ENCODE data around the gene SDK1.

Gene SDK1

DNA sequence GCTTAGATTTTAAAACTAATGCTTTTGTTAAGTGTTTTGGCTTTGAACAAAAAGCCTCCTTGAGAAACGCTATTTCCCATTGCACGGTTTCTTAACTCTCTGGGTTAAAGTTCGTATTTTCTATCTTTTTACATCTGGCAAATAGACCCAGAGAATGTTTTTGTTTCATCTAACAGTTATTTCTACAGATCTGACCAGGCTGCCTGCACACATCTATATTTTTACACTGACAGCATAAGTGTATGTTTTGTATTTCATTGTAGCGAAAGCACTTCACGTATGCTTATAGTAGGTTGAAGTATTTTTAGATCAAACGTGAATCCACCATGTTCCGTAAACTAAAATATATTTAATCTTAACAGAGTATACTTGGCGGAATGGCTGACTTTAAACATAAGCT is 477.3 kb downstream of the SDK1 start:
- in situ Hi-C loops (cut with HindIII; ENCODE audit: low pct_ligation_motif_present, low pct_unique_long_range_greater_than_20kb, low sequenced_read_pairs) = no loop called here
- DNase-seq = no peak

- no peak for DNase-seq
- in situ Hi-C loops (cut with HindIII; ENCODE audit: low pct_ligation_motif_present, low pct_unique_long_range_greater_than_20kb, low sequenced_read_pairs) = no loop called here
Measured at GRCh38 chr7:3780016-3780415, 479.0 kb downstream of the SDK1 start.

DNA sequence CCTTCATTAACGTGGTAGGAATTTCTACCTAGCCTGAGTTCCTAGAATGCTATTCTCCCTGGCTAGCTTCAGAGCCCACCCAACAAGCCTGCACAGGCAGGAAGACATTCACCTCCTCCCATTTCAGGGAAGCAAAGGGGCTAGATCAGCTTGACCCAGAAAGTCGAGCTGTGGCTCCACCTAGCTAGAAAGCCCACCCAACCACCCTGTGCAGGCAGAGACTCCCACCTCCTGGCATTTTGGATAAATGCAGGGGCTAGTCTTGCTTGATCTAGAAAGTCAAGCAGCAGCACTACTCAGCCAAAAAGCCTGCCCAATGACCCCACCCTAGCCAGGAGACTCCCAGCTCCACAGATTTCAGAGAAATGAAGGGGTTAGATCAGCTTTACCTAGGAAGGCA is 479.5 kb downstream of the SDK1 start:
- no peak for DNase-seq
- in situ Hi-C loops (cut with HindIII; ENCODE audit: low pct_ligation_motif_present, low pct_unique_long_range_greater_than_20kb, low sequenced_read_pairs) = no loop called here

DNA sequence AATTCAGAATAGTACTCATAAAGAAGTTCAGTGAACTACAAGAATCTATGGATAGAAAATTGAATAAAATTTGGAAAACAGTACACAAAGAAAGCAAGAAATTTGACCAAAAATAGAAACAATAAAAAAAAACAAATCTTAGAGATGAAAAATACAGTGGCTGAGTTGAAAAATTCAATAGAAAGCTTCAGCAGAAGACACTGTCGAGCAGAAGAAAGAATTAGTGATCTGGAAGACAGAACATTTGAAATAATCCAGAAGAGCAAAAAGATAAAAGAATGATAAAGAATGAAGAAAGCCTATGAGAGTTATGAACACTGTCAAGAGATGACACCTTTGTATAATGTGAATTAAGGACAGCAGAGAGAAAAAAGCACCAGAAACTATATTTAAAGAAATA is 480.6 kb downstream of the SDK1 start:
- in situ Hi-C loops (cut with HindIII; ENCODE audit: low pct_ligation_motif_present, low pct_unique_long_range_greater_than_20kb, low sequenced_read_pairs) = no loop called here
- no peak for DNase-seq

DNA sequence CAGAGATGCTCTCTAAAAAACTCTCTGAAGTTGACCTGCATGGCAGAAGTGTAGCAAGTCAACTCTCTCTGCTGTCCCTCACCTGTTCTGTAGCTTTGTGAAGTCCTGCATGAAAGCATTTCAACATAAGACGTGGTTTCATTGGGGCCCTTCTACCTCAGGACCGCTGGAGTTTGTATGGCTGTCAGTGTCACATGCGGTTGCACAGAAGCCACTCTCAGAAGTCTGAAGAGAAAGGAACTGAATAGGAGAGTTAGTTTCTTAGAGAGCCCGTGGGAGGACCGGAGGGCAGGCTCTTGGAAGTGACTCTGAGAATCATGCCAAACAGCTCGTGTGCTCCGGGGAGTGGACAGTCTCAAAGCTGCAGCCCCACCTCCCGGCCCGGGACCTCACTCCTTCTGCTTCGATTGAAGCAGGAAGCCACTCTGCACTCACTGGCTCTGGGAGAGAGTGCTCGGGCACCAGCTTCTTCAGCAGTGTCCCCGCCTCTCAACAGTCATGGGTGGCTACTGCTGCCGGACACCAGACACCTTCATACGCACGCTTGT is 486.7 kb downstream of the SDK1 start:
- in situ Hi-C loops (cut with HindIII; ENCODE audit: low pct_ligation_motif_present, low pct_unique_long_range_greater_than_20kb, low sequenced_read_pairs) = no loop called here
- no peak for DNase-seq

GRCh38 chr7:3790803-3791202 is 489.8 kb downstream of the SDK1 start:
- in situ Hi-C loops (cut with HindIII; ENCODE audit: low pct_ligation_motif_present, low pct_unique_long_range_greater_than_20kb, low sequenced_read_pairs) = no loop called here

DNA sequence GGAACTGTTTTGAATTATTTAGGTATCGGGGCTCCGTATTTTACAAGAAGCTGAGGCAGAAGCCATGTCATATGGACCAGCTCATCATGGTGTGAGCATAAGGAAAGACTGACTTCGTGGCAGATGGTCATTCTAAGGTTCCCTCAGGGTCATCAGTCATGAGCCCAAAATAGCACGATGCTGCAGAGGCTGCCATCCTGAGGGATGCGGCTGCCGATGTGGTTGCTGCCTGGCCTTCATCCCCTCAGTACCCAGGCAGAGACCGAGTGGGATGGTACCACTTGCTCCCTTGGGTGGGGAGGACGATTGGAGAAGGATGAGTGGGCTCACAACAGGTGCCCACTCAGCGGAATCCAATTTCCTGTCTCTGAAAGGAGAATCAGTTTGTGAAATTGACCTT is 490.3 kb downstream of the SDK1 start:
- DNase-seq = no peak
- in situ Hi-C loops (cut with HindIII; ENCODE audit: low pct_ligation_motif_present, low pct_unique_long_range_greater_than_20kb, low sequenced_read_pairs) = no loop called here

More at GRCh38 chr7:3790803-3791202, 489.8 kb downstream of the SDK1 start:
- DNase-seq = no peak

- DNase-seq = no peak
- in situ Hi-C loops (cut with HindIII; ENCODE audit: low pct_ligation_motif_present, low pct_unique_long_range_greater_than_20kb, low sequenced_read_pairs) = no loop called here
Measured at GRCh38 chr7:3795141-3795540, 494.1 kb downstream of the SDK1 start.

GRCh38 chr7:3795781-3796180 is 494.7 kb downstream of the SDK1 start:
- in situ Hi-C loops (cut with HindIII; ENCODE audit: low pct_ligation_motif_present, low pct_unique_long_range_greater_than_20kb, low sequenced_read_pairs) = no loop called here

DNA sequence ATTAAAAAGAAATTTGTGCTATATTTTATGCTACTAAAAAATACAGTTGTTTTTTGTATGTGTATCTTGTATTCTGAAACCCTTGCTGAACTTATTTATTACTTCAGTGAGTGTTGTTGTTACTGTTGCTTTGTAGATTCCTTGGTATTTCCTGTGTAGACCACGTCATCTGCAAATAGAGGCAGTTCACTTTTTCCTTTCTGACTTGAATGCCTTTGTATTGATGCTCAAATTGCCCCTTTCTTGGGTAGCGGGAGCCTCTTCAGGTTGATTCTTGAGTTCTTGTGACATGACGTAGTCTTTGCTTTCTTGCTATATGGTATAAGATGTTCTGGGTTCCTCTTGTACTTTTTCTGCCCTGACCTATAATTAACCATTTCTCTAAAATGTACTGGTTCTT is 504.1 kb downstream of the SDK1 start:
- no peak for DNase-seq
- in situ Hi-C loops (cut with HindIII; ENCODE audit: low pct_ligation_motif_present, low pct_unique_long_range_greater_than_20kb, low sequenced_read_pairs) = no loop called here

More at GRCh38 chr7:3795781-3796180, 494.7 kb downstream of the SDK1 start:
- DNase-seq = no peak

DNA sequence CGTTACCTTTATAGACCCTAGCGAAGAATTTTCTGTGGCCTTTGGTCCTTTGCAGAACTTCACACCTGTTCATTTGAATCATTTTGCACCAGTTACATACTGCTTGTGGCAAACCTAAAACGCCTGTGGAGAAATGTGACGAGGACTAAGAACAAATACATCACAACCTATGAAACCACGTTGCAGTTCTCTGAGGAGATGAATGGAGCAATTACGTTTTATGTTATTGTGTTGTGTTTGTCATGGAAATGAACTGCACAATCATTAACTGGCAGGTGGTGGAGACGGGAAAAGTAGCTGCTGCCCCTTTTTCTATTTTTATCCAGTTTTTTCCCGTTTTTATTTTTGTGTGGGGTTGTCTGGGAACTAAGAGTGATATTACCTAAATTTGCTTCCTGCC is 505.5 kb downstream of the SDK1 start:
- in situ Hi-C loops (cut with HindIII; ENCODE audit: low pct_ligation_motif_present, low pct_unique_long_range_greater_than_20kb, low sequenced_read_pairs) = no loop called here
- no peak for DNase-seq

- in situ Hi-C loops (cut with HindIII; ENCODE audit: low pct_ligation_motif_present, low pct_unique_long_range_greater_than_20kb, low sequenced_read_pairs) = no loop called here
- no peak for DNase-seq
Measured at GRCh38 chr7:3807824-3808223, 506.8 kb downstream of the SDK1 start.

DNA sequence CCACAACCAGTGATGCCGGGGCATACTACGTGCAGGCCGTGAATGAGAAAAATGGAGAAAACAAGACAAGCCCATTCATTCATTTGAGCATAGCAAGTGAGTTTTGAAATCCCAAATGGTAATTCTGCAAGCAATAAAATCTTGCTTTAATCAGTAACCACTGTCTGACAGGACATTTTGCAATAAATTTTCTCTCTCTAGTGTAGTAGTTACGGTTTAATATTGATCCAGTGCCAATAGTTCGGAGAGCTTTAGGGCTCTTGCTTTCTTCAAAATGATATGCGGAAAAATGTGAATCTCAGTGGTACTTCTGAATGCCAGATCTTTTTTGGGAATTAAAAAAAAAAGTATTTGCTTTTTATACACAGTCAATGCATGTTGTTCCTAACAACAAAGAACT is 520.4 kb downstream of the SDK1 start:
- no peak for DNase-seq
- in situ Hi-C loops (cut with HindIII; ENCODE audit: low pct_ligation_motif_present, low pct_unique_long_range_greater_than_20kb, low sequenced_read_pairs) = no loop called here

DNA sequence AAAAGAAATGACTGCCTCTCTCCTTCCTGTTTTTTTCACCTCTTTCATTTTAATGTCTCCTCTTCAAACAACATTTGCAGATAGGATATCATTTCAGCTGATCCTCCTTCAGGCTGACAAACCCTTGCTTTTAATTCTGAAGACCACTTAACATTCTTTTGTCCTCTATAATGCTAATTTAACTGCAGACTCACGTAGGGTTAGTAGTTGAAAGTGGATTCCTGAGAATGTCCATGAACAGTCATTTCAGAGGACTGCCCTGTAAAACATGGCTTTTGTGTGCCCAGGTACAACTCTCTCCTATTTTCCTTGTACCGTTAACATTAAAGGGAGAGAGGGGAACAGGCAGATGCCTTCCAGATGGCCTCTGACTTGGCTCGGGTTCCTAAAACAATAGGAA is 524.4 kb downstream of the SDK1 start:
- in situ Hi-C loops (cut with HindIII; ENCODE audit: low pct_ligation_motif_present, low pct_unique_long_range_greater_than_20kb, low sequenced_read_pairs) = no loop called here
- DNase-seq = no peak

GRCh38 chr7:3832199-3832598 is 531.1 kb downstream of the SDK1 start:
- in situ Hi-C loops (cut with HindIII; ENCODE audit: low pct_ligation_motif_present, low pct_unique_long_range_greater_than_20kb, low sequenced_read_pairs) = no loop called here
- no peak for DNase-seq

GRCh38 chr7:3835109-3835508 is 534.1 kb downstream of the SDK1 start:
- no peak for DNase-seq

GRCh38 chr7:3836855-3837254 is 535.8 kb downstream of the SDK1 start:
- no peak for DNase-seq
- in situ Hi-C loops (cut with HindIII; ENCODE audit: low pct_ligation_motif_present, low pct_unique_long_range_greater_than_20kb, low sequenced_read_pairs) = no loop called here

More at GRCh38 chr7:3835109-3835508, 534.1 kb downstream of the SDK1 start:
- in situ Hi-C loops (cut with HindIII; ENCODE audit: low pct_ligation_motif_present, low pct_unique_long_range_greater_than_20kb, low sequenced_read_pairs) = no loop called here

- DNase-seq = no peak
- in situ Hi-C loops (cut with HindIII; ENCODE audit: low pct_ligation_motif_present, low pct_unique_long_range_greater_than_20kb, low sequenced_read_pairs) = no loop called here
Measured at GRCh38 chr7:3844540-3845151, 543.6 kb downstream of the SDK1 start.

GRCh38 chr7:3846738-3847137 is 545.7 kb downstream of the SDK1 start:
- no peak for DNase-seq
- in situ Hi-C loops (cut with HindIII; ENCODE audit: low pct_ligation_motif_present, low pct_unique_long_range_greater_than_20kb, low sequenced_read_pairs) = no loop called here

DNA sequence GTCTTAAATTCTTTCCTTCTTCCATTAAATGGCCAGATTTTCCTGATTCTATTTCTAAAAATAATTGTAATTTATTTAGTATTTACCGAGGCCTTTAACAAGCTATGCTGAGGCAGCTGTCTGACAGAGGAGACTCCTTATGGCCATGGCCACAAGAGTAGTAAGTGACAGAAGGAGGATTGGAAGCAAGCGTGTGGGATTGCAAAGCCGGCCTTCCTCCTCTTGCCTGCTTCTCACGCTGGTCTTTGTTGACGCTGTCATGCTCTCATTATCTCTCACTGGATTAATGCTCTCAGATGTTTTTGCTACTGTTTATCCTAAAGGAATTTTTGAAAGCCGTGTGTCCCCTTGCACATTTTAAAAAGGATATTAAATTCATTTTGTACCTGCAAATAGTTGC is 546.3 kb downstream of the SDK1 start:
- in situ Hi-C loops (cut with HindIII; ENCODE audit: low pct_ligation_motif_present, low pct_unique_long_range_greater_than_20kb, low sequenced_read_pairs) = no loop called here
- DNase-seq = no peak

DNA sequence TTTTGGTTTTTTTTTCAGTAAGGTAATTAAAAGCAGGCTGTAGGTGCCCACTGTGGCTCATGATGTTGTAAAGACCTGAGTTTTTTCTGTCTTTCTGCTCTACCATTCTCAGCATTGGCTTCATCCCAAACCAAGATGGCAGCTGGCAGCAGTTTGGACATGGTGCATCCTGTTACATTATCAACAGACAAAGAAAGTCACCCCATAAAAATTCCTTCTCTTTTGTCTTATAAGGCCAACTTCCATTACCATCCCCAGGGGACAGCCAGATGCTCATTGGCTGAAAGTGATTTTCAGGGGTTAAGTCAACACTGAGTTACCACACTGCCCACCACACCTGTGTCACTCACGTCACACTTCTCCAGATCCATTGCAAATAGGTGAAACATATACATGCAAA is 558.4 kb downstream of the SDK1 start:
- DNase-seq = no peak
- in situ Hi-C loops (cut with HindIII; ENCODE audit: low pct_ligation_motif_present, low pct_unique_long_range_greater_than_20kb, low sequenced_read_pairs) = no loop called here

Measured in ACHN (cell line).